Endothelial cell of umbilical vein (primary cell): ENCODE measurements around the gene ASAP2. TPM values are rescaled to one million over a fixed set of nuclear protein-coding genes. Genes with fewer than 3 reads are reported as not detected.

Source experiments
- BruUV-seq: library from RNA; stranded (reverse); fragments of 400-500 nt; replicated peaks from 2 replicates; lab custom pipeline; 2021; lab: Mats Ljungman, UMichigan
- CTCF ChIA-PET: fragments of 300-600, 350-600 bp; sonication (Branson Sonifier 250); formaldehyde crosslinking; loops from one replicate; lab custom pipeline; 2021; ENCODE audit warnings: antibody characterized with exemption, inconsistent platforms; lab: Charles Lee
- POLR2A ChIA-PET: fragments of 300-600, 350-600 bp; sonication (Branson Sonifier 250); formaldehyde crosslinking; loops from one replicate; lab custom pipeline; 2021; ENCODE audit warnings: antibody characterized with exemption, inconsistent platforms; lab: Charles Lee
- DNase-seq: peaks from one replicate; pipeline ENCODE4 v3.0.0-alpha.2; 2011; ENCODE audit warnings: low read depth, low spot score
- FAIRE-seq: peaks from 2 replicates; lab custom pipeline; 2011; peaks lifted over from hg19 to GRCh38; lab: Jason Lieb, UNC
- H2AFZ ChIP-seq: 2 replicates; pipeline ENCODE4 v1.6.0; 2012; ENCODE audit warnings: low read depth, low read length, control low read depth, inconsistent platforms
- H3K27ac ChIP-seq: 2 replicates; pipeline ENCODE4 v1.5.1; 2011; ENCODE audit warnings: low read depth, mild to moderate bottlenecking, control low read depth, low read length, moderate library complexity; ENCODE audit not compliant: insufficient read depth
- H3K27me3 ChIP-seq, 2 experiments: 2 replicates each; pipeline versions ENCODE4 v1.6.0 to v1.6.1; 2011; ENCODE audit warnings: low read length in 2 of 2, mixed read lengths in 1 of 2; ENCODE audit not compliant: control insufficient read depth in 2 of 2, insufficient read depth in 2 of 2
- H3K36me3 ChIP-seq, 2 experiments: 2 replicates in 1 of 2; 3 replicates in 1 of 2; pipeline ENCODE4 v1.5.1; 2011; ENCODE audit warnings: low read length in 2 of 2, mild to moderate bottlenecking in 1 of 2, moderate library complexity in 1 of 2; ENCODE audit not compliant: control insufficient read depth in 2 of 2, insufficient read depth in 2 of 2; ENCODE audit errors: extremely low read depth in 1 of 2
- H3K4me1 ChIP-seq: 3 replicates; pipeline ENCODE4 v1.5.1; 2011; ENCODE audit warnings: mild to moderate bottlenecking, low read length; ENCODE audit not compliant: control insufficient read depth, insufficient read depth; ENCODE audit errors: extremely low read depth
- H3K4me2 ChIP-seq: 2 replicates; pipeline ENCODE4 v1.6.1; 2011; ENCODE audit warnings: low read length, control low read depth, mixed read lengths; ENCODE audit not compliant: insufficient read depth
- H3K4me3 ChIP-seq, 3 experiments: fragments of 200-600 bp in 1 of 3; sonication (generic), shearing (Covaris generic) in 1 of 3; replicated peaks in 1 of 3; 2 replicates each; pipeline ENCODE4 v1.5.1; 2011 to 2016; ENCODE audit warnings: control low read depth in 3 of 3, low read length in 3 of 3, mild to moderate bottlenecking in 2 of 3, inconsistent platforms in 1 of 3, low read depth in 1 of 3, moderate library complexity in 1 of 3; ENCODE audit not compliant: insufficient read depth in 1 of 3
- H3K79me2 ChIP-seq: 2 replicates; pipeline ENCODE4 v1.6.0; 2012; ENCODE audit warnings: low read length, inconsistent platforms; ENCODE audit not compliant: control insufficient read depth, insufficient read depth
- H3K9ac ChIP-seq: replicated peaks from 2 replicates; pipeline ENCODE3; 2011; ENCODE audit warnings: low read length, control low read depth; ENCODE audit not compliant: insufficient read depth; ENCODE audit errors: extremely low read depth
- H3K9me1 ChIP-seq: replicated peaks from 3 replicates; pipeline ENCODE4 v1.6.0; 2011; ENCODE audit warnings: mild to moderate bottlenecking, low read length; ENCODE audit not compliant: control insufficient read depth, insufficient read depth; ENCODE audit errors: extremely low read depth
- H3K9me3 ChIP-seq: replicated peaks from 2 replicates; pipeline ENCODE4 v1.5.1; 2012; ENCODE audit warnings: low read length, inconsistent platforms; ENCODE audit not compliant: control insufficient read depth, insufficient read depth
- H4K20me1 ChIP-seq: replicated peaks from 2 replicates; pipeline ENCODE3; 2011; ENCODE audit warnings: mild to moderate bottlenecking, low read length; ENCODE audit not compliant: control insufficient read depth, insufficient read depth; ENCODE audit errors: extremely low read depth
- EZH2 ChIP-seq: IDR thresholded peaks from 2 replicates; pipeline ENCODE4 v1.6.1; 2012; ENCODE audit warnings: borderline replicate concordance, low read depth, mild to moderate bottlenecking, moderate library complexity, low read length, inconsistent platforms; ENCODE audit not compliant: severe bottlenecking
- FOS ChIP-seq: IDR thresholded peaks from 2 replicates; pipeline ENCODE4 v1.6.1; 2011; ENCODE audit warnings: mild to moderate bottlenecking, low read length, moderate library complexity, borderline replicate concordance; ENCODE audit not compliant: insufficient read depth
- GATA2 ChIP-seq: IDR thresholded peaks from 2 replicates; pipeline ENCODE4 v1.7.0; 2011; ENCODE audit warnings: low read depth, mild to moderate bottlenecking, moderate library complexity, mixed read lengths, low read length; ENCODE audit not compliant: insufficient read length, insufficient read depth
- JUN ChIP-seq: IDR thresholded peaks from 2 replicates; pipeline ENCODE4 v1.6.1; 2011; ENCODE audit warnings: borderline replicate concordance, low read depth; ENCODE audit not compliant: insufficient read length, insufficient read depth
- MYC ChIP-seq: IDR thresholded peaks from one replicate; pipeline ENCODE4 v1.6.1; 2011; ENCODE audit warnings: mild to moderate bottlenecking, low read depth, low read length
- POLR2A ChIP-seq: IDR thresholded peaks from 2 replicates; pipeline ENCODE4 v1.6.1; 2012; ENCODE audit warnings: low read depth, mild to moderate bottlenecking, control low read depth, low read length
- POLR2AphosphoS5 ChIP-seq: IDR thresholded peaks from 2 replicates; pipeline ENCODE4 v1.6.1; 2012; ENCODE audit warnings: low read depth, mild to moderate bottlenecking, control low read depth, low read length, moderate library complexity; ENCODE audit not compliant: insufficient read depth
- dilution Hi-C: fragments of 300-500 bp; cut with MboI; formaldehyde crosslinking; loops from one replicate; pipeline ENCODE4 v1.15.0; 2019; ENCODE audit warnings: low sequenced_read_pairs; ENCODE audit not compliant: extremely low pct_ligation_motif_present
- intact Hi-C: fragments of 100-400 bp; cut with micrococcal nuclease; formaldehyde crosslinking; loops from one replicate; pipeline ENCODE4 v1.10.0; 2022
- polyA plus RNA-seq, 4 experiments: library from polyadenylated mRNA; depleted of rRNA in 3 of 4; stranded (reverse) in 3 of 4; unstranded in 1 of 4; fragments of >200 nt; gene quantifications; 2 replicates each; pipeline versions ENCODE4 v1.2.1 to v1.2.3, GENCODE V29; 2011 to 2012; ENCODE audit warnings: missing spikeins in 1 of 4
- total RNA-seq: library from RNA; stranded (reverse); gene quantifications from 2 replicates; pipeline ENCODE4 v1.2.3, GENCODE V29; 2021
- TF ChIP-seq, protein P1 (sequence below): IDR thresholded peaks from 2 replicates; pipeline ENCODE4 v1.6.1; 2011; ENCODE audit not compliant: insufficient read depth, insufficient read length
- TF ChIP-seq, protein P2 (sequence below), 2 donors: IDR thresholded peaks; 1 replicate in 1 of 2; 2 replicates in 1 of 2; pipeline ENCODE4 v1.5.1; 2011; ENCODE audit warnings: low read length in 2 of 2, mild to moderate bottlenecking in 2 of 2, moderate library complexity in 2 of 2, control low read depth in 1 of 2, inconsistent platforms in 1 of 2, low read depth in 1 of 2; ENCODE audit not compliant: insufficient read depth in 1 of 2; ENCODE audit errors: extremely low read depth in 1 of 2

The ASAP2 gene
- total and polyA plus RNA-seq, 2 donors (not counting 3 experiments of a cell fraction or from before 2014, with no cell fraction given), result 31.1 to 79.2 TPM

DNA sequence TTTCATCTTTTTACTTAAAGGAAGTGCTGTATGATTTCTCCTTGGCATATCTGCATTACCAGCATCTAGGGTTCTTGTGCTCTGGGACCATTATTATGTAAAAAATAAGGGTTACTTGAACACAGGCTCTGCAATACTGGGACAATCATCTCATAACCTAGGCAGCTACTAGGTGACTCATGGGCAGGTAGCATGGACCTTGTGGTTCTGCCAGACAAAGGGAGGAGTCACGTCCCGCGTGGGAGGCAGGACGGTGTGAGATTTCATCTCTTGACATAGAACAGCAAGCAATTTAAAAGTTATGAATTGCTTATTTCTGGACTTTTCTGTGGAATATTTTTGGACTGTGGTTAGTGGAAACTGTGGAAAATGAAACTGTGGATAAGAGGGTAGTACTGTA, 34.1 kb downstream of the ASAP2 start:
- no peak for FAIRE-seq
- no peak for TF ChIP-seq FOS
- no peak for TF ChIP-seq POLR2AphosphoS5
- no peak for TF ChIP-seq EZH2
- H2AFZ ChIP-seq, result no peak overlapping the region
- H3K9me1 ChIP-seq, result no peaks in the 10 kb centered on the region
- H3K79me2 ChIP-seq, result peaks cover 98% of the 10 kb centered on the region
- ChIA-PET CTCF (interaction anchor here (0.6 to 1.8 kb wide), 3 partner anchors 9 to 76 kb away, joined by 3 to 5 read pairs (median 3); partner anchors contain the start of gene ASAP2), POLR2A (no interaction called here)
- BruUV-seq, result no TSS peak
- no peaks in the 10 kb centered on the region for H3K36me3 ChIP-seq
- no peaks in the 10 kb centered on the region for H3K9me3 ChIP-seq
- no peak overlapping the region for H3K27ac ChIP-seq
- H3K4me1 ChIP-seq, result peaks cover 36% of the 10 kb centered on the region
- no peak overlapping the region for H3K4me2 ChIP-seq
- H3K9ac ChIP-seq, result no peak overlapping the region
- dilution Hi-C loops (no loop called here), intact Hi-C loops (no loop called here)
- no peak overlapping the region for H3K4me3 ChIP-seq
- no peaks in the 10 kb centered on the region for H3K27me3 ChIP-seq
- no peak for DNase-seq
- no peaks in the 10 kb centered on the region for H4K20me1 ChIP-seq

DNA sequence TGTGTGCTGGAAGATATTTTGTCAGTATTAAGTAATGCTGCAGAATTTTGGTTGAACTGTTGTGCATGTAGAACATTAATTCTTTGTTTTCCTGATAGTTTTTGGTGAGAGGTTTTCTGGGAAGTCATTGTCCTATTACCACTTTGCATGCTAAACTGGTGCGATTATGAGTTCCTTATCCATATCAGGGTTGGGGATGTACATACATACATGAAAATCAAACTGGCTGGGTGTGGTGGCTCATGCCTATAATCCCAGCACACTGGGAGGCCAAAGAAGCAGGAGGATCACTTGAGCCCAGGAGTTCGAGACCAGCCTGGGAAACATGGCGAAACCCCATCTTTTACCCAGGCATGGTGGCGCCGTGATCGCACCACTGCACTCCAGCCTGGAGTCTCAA, 34.6 kb downstream of the ASAP2 start:
- dilution Hi-C loops (no loop called here), intact Hi-C loops (no loop called here)
- no peak overlapping the region for H2AFZ ChIP-seq
- H3K79me2 ChIP-seq, result peaks cover 98% of the 10 kb centered on the region
- no peak overlapping the region for H3K4me3 ChIP-seq
- no TSS peak for BruUV-seq
- no peaks in the 10 kb centered on the region for H3K9me3 ChIP-seq
- H3K4me2 ChIP-seq, result no peak overlapping the region
- no peaks in the 10 kb centered on the region for H3K9me1 ChIP-seq
- no peaks in the 10 kb centered on the region for H3K27me3 ChIP-seq
- H3K27ac ChIP-seq, result no peak overlapping the region
- H3K4me1 ChIP-seq, result peaks cover 31% of the 10 kb centered on the region
- TF ChIP-seq POLR2A (no peak), POLR2AphosphoS5 (no peak), EZH2 (no peak), JUN (no peak), GATA2 (no peak), MYC (no peak), FOS (no peak)
- TF ChIP-seq, protein P1, sequence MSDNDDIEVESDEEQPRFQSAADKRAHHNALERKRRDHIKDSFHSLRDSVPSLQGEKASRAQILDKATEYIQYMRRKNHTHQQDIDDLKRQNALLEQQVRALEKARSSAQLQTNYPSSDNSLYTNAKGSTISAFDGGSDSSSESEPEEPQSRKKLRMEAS, result no peak
- TF ChIP-seq, protein P2, sequence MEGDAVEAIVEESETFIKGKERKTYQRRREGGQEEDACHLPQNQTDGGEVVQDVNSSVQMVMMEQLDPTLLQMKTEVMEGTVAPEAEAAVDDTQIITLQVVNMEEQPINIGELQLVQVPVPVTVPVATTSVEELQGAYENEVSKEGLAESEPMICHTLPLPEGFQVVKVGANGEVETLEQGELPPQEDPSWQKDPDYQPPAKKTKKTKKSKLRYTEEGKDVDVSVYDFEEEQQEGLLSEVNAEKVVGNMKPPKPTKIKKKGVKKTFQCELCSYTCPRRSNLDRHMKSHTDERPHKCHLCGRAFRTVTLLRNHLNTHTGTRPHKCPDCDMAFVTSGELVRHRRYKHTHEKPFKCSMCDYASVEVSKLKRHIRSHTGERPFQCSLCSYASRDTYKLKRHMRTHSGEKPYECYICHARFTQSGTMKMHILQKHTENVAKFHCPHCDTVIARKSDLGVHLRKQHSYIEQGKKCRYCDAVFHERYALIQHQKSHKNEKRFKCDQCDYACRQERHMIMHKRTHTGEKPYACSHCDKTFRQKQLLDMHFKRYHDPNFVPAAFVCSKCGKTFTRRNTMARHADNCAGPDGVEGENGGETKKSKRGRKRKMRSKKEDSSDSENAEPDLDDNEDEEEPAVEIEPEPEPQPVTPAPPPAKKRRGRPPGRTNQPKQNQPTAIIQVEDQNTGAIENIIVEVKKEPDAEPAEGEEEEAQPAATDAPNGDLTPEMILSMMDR (IDR thresholded peaks at IDR 0.05; ENCODE audit: extremely low read depth in 1 of 2, insufficient read depth in 1 of 2, low read depth in 1 of 2, low read length in 2 of 2), result no peak
- FAIRE-seq, result no peak
- CTCF ChIA-PET, result interaction anchor here (1.8 kb wide), 1 partner anchor 8 kb away, joined by 5 read pairs; no protein-coding TSS in a partner anchor
- no peak for DNase-seq
- H3K9ac ChIP-seq, result no peak overlapping the region
- H3K36me3 ChIP-seq, result no peaks in the 10 kb centered on the region
- POLR2A ChIA-PET, result no interaction called here
- H4K20me1 ChIP-seq, result no peaks in the 10 kb centered on the region
